Urinary bladder (tissue), 4 donors: ENCODE data around the gene EP400. TPM values are rescaled to one million over a fixed set of nuclear protein-coding genes. Genes with fewer than 3 reads are reported as not detected.
"Not testable (repeated sequence)": the region's sequence is repeated elsewhere in the genome, so short reads cannot be mapped to it uniquely, and the experiment has no call there.

Experiments used
- DNase-seq: peaks from one replicate; pipeline ENCODE4 v3.0.0-alpha.2; 2015; ENCODE audit errors: extremely low spot score
- H3K27ac ChIP-seq: one replicate; pipeline ENCODE4 v1.5.1; 2013; ENCODE audit warnings: low read depth, mild to moderate bottlenecking, moderate library complexity
- H3K36me3 ChIP-seq: one replicate; pipeline ENCODE4 v1.6.1; 2013; ENCODE audit warnings: mild to moderate bottlenecking, moderate library complexity; ENCODE audit not compliant: insufficient read depth
- H3K4me1 ChIP-seq: one replicate; pipeline ENCODE4 v1.6.1; 2013; ENCODE audit warnings: mild to moderate bottlenecking, moderate library complexity; ENCODE audit not compliant: insufficient read depth
- H3K4me3 ChIP-seq: one replicate; pipeline ENCODE4 v1.5.1; 2013; ENCODE audit warnings: low read depth, low read length
- WGBS: extraction: QIAGEN DNeasy Blood & Tissue Kit; methylation state at CpG from one replicate; pipeline ENCODE4 v1.1.7; 2013; 5-methylcytosine and 5-hydroxymethylcytosine counted together
- polyA plus RNA-seq: library from polyadenylated mRNA; stranded (reverse); fragments of 200-250 nt; gene quantifications from one replicate; pipeline ENCODE4 v1.2.3, GENCODE V29; 2013
- total RNA-seq: library from RNA; depleted of rRNA; stranded (reverse); fragments of >200 nt; gene quantifications from one replicate; pipeline ENCODE4 v1.2.3, GENCODE V29; 2014
- donor health status: healthy with polysubstance abuse.
- donor health status: healthy.

The EP400 gene
- total and polyA plus RNA-seq, 2 donors = 17.9 to 20.1 TPM

DNA sequence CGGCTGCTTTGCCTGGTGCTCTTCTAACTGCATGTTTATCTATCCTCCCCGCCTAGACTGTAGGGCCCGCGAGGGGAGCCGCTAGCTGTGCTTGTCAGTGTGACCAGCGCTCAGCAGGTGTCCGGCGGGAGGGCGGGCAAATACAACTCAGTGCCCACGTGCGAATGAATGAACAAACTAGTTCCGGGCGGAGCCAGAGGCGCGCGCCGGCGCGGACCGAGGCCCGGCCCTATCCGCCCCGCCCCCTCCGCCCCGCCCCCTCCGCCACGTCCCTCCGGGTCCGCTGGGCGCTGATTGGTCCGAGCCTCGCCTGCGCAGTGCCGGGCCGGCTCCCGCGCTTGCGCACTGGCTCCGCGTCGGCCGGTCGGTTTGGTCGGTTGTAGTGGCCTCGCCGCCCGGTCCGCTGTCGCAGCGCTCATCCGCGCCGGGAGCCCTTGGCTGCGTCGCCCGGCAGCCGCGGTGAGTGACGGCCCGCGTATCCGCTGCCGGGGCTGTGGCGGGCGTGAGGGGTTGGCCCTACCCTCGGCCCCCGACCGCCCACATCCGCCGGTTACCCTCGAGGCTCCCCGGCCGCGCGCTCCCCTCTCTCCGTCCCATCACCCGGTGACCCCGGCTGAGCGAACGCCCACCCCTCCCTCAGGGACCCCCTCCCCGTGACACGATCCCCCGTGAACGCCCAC, 134.3 kb downstream of the EP400 start:
- peaks cover 3% of the 10 kb centered on the region for H3K36me3 ChIP-seq
- WGBS = under 1% methylated on average over 84 of the region's 84 CpGs

DNA sequence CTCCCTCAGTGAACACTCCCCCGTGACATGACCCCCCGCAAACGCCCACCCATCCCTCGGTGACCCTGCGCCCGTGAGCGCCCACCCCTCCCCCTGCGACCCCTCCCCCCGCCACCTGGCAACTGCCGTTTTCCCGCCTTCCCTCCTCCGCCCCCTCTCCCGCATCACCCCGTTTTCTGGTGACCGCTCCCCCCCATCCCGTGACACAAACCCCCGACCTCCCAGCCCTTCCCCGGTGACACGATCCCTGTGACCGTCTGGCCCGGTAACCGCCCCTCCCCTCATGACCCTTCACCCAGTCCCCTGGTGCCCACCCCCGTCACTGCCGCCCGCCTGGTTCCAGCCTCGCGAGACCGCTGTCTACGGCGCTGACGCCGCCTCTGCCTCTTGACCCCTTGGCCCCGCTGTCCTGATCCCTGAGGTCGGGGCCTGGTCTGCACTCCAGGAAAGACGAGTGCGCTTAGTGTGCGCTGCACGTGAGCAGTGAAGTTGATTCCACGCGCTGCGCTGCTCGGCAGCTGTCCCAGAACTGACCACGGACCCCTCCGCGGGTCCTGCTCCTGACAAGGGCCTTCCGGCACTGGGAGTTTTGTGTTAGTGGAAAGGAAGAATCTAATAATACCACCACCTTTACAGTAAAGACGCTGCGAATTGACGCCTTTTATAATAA, 135.0 kb downstream of the EP400 start:
- peaks cover 3% of the 10 kb centered on the region for H3K36me3 ChIP-seq
- no peak for DNase-seq
- peak overlapping the region; percentile 89 for H3K4me3 ChIP-seq
- 3% methylated on average over 48 of the region's 49 CpGs for WGBS
- peaks cover 3% of the 10 kb centered on the region for H3K4me1 ChIP-seq
- H3K27ac ChIP-seq = peak overlapping the region; percentile 67

More for the DNA sequence above, 134.3 kb downstream of the EP400 start:
- Histone ChIP-seq H3K4me1 (peaks cover 3% of the 10 kb centered on the region), H3K27ac (peak overlapping the region; percentile 67), H3K4me3 (peak overlapping the region; percentile 89)
- peak; percentile 33 for DNase-seq

GRCh38 chr12:132085291-132085635, 135.5 kb downstream of the EP400 start:
- H3K27ac ChIP-seq = no peak overlapping the region
- H3K36me3 ChIP-seq = peaks cover 3% of the 10 kb centered on the region
- 49% methylated on average over 6 of the region's 6 CpGs for WGBS
- peak overlapping the region; percentile 89 for H3K4me3 ChIP-seq
- peaks cover 3% of the 10 kb centered on the region for H3K4me1 ChIP-seq
- no peak for DNase-seq

DNA sequence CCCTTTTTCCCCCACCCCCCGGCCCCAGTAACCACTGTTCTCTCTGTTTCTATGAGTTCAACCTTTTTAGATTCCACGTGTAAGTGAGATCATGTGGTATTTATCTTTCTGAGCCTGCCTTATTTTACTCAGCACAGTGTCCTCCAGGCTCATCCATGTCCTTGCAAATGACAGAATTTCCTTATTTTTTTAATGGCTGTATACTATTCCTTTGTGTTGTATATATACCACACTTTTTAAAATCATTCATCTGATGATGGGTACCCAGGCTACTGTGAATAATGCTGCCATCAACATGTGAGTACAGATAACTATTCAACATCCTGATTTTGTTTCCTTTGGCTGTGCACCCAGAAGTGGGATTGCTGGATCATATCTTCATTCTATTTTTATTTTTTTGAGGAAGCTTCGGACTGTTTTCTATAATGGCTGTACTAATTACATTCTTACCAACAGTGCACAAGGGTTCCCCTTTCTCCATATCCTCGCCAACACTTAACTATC, 139.7 kb downstream of the EP400 start:
- no peak overlapping the region for H3K27ac ChIP-seq

GRCh38 chr12:132094269-132094891, 144.6 kb downstream of the EP400 start:
- no peak for DNase-seq

More for the DNA sequence above, 139.7 kb downstream of the EP400 start:
- Histone ChIP-seq H3K4me1 (no peaks in the 10 kb centered on the region), H3K4me3 (no peak overlapping the region), H3K36me3 (peaks cover 3% of the 10 kb centered on the region)
- 93% methylated on average over 4 of the region's 4 CpGs for WGBS
- DNase-seq = no peak

GRCh38 chr12:132095520-132096409, 146.0 kb downstream of the EP400 start:
- Histone ChIP-seq H3K27ac (no peak overlapping the region), H3K36me3 (peaks cover 2% of the 10 kb centered on the region), H3K4me1 (peaks cover under 1% of the 10 kb centered on the region), H3K4me3 (no peak overlapping the region)
- DNase-seq = no peak
- 92% methylated on average over 11 of the region's 11 CpGs for WGBS

More at GRCh38 chr12:132094269-132094891, 144.6 kb downstream of the EP400 start:
- Histone ChIP-seq H3K4me3 (no peak overlapping the region), H3K4me1 (no peaks in the 10 kb centered on the region), H3K36me3 (peaks cover 2% of the 10 kb centered on the region), H3K27ac (no peak overlapping the region)
- WGBS = 94% methylated on average over 16 of the region's 16 CpGs

GRCh38 chr12:132099739-132100138, 150.0 kb downstream of the EP400 start:
- Histone ChIP-seq H3K4me1 (peaks cover 2% of the 10 kb centered on the region), H3K27ac (no peak overlapping the region), H3K36me3 (peaks cover 2% of the 10 kb centered on the region), H3K4me3 (no peak overlapping the region)
- no peak for DNase-seq
- WGBS = 93% methylated on average over 12 of the region's 12 CpGs

GRCh38 chr12:132100306-132101065, 150.7 kb downstream of the EP400 start:
- H3K4me1 ChIP-seq = peaks cover 2% of the 10 kb centered on the region
- H3K4me3 ChIP-seq = no peak overlapping the region
- 96% methylated on average over 13 of the region's 13 CpGs for WGBS
- peaks cover 2% of the 10 kb centered on the region for H3K36me3 ChIP-seq
- DNase-seq = no peak
- H3K27ac ChIP-seq = no peak overlapping the region

DNA sequence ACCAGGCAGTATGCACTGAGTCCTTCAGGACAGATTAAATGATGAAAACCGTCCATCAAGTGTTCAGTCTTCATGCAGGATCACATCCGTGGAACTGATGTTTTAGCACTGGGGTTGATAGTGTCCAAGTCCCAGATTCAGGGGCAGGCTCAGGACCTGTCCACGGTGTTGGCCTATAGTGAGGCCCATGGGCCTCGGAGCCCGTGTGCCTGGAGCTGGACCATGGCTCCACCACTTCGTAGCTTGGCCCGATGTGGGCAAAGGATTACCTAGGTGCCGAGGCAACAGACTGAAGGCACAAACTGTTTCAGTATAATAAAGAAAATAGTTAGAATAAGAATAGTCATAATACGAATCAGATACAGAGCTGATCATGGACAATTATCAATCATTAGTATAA, 152.6 kb downstream of the EP400 start:
- Histone ChIP-seq H3K27ac (no peak overlapping the region), H3K4me1 (peaks cover 2% of the 10 kb centered on the region), H3K36me3 (peaks cover 2% of the 10 kb centered on the region), H3K4me3 (no peak overlapping the region)
- WGBS = 87% methylated on average over 9 of the region's 9 CpGs
- DNase-seq = no peak

DNA sequence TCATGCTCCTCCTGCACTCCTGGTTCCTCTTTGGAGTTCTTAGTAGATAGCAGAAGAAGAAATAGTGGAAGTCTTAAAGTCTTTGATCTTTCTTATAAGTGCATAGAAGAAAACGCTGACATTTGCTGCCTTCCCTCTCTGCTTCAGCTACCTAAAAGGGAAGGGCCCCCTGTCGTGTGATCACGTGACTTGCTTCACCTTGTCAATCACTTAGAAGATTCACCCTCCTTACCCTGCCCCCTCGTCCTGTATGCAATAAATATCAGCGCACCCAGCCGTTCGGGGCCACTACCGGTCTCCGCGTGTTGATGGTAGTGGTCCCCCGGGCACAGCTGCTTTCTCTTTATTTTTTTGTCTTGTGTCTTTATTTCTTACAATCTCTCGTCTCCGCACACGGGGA, 153.3 kb downstream of the EP400 start:
- H3K36me3 ChIP-seq, H3K4me1 ChIP-seq, H3K4me3 ChIP-seq, DNase-seq, H3K27ac ChIP-seq: not testable (repeated sequence)
- WGBS = 78% methylated on average over 14 of the region's 14 CpGs

DNA sequence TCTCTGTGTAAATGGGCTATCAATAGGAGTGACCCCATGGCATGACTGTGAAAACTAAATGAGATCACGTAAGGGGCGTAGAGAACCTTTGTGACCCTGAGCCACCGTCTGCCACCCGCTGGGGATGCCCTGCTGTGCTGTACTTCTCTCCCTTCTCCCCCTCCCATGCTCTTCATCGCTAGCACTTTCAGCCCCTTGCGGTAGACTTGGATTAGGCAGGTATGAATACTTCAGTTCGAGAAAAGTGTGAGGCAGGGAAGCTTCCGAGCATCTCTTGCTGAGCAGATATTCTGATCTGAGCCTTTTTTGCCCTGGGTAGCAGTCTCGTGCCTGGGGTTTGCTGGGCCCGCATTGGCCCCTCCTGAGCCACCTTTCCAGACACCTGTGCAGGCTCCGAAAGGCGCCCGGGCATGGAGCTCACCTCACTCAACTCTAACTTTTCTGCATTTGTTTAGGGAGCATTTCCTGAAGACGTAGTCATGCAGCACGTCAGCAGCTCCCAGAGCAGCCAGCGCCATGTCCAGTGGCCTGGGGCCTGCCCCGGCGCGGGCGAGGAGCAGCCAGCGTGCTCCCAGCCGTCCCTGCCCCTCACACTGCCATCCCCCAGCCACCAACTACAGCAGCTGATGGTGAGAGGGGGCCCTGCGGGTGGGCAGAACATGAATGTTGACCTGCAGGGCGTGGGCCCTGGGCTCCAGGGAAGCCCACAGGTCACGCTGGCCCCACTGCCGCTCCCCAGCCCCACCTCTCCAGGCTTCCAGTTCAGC, 154.0 kb downstream of the EP400 start:
- H3K36me3 ChIP-seq = no peaks in the 10 kb centered on the region
- WGBS = 88% methylated on average over 26 of the region's 26 CpGs
- H3K4me1 ChIP-seq = peaks cover 2% of the 10 kb centered on the region
- H3K27ac ChIP-seq = no peak overlapping the region
- H3K4me3 ChIP-seq = no peak overlapping the region
- no peak for DNase-seq

DNA sequence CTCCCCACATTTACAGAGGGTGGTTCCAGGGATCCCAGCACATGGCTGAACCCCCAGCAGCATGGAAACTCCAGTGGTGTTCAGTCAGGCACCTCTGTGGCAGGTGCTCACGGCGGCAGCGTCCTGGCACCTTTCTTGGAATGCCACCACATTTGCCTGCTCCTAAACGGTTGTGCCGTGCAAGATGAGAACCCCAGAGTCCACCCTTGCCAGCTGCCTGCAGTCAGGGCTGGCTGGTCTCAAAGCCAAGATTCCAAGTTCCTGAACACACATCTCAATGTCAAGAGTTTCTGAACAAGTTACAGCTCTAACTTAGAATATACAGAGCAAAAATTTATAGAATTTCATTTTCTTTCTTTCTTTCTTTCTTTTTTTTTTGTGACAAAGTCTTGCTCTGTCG, 155.7 kb downstream of the EP400 start:
- Histone ChIP-seq H3K4me3 (no peak overlapping the region), H3K27ac (no peak overlapping the region), H3K36me3 (no peaks in the 10 kb centered on the region), H3K4me1 (peaks cover 2% of the 10 kb centered on the region)
- DNase-seq = no peak
- WGBS = 96% methylated on average over 6 of the region's 6 CpGs
